Thymus (tissue), 11 donors: ENCODE data around the gene IRF4. TPM values are rescaled to one million over a fixed set of nuclear protein-coding genes. Genes with fewer than 3 reads are reported as not detected.

Experiments used
- DNase-seq, 9 donors: peaks; one replicate each; pipeline ENCODE4 v3.0.0-alpha.2; 2013; ENCODE audit warnings: low spot score in 9 of 9, low read depth in 6 of 9, missing footprints in 1 of 9
- H3K27ac ChIP-seq, 2 donors: one replicate each; pipeline ENCODE4 v1.5.1; 2013; ENCODE audit warnings: control low read depth in 1 of 2, low read depth in 1 of 2, low read length in 1 of 2, mild to moderate bottlenecking in 1 of 2, moderate library complexity in 1 of 2
- H3K27me3 ChIP-seq, 2 donors: one replicate each; pipeline ENCODE4 v1.5.1; 2013; ENCODE audit warnings: low read length in 1 of 2; ENCODE audit not compliant: control insufficient read depth in 2 of 2, insufficient read depth in 1 of 2
- H3K36me3 ChIP-seq, 2 donors: one replicate each; pipeline ENCODE4 v1.5.1; 2013; ENCODE audit warnings: low read length in 1 of 2, mild to moderate bottlenecking in 1 of 2, moderate library complexity in 1 of 2; ENCODE audit not compliant: control insufficient read depth in 2 of 2, insufficient read depth in 2 of 2
- H3K4me1 ChIP-seq, 2 donors: one replicate each; pipeline ENCODE4 v1.5.1; 2013; ENCODE audit warnings: low read length in 2 of 2; ENCODE audit not compliant: control insufficient read depth in 2 of 2, insufficient read depth in 2 of 2
- H3K4me3 ChIP-seq, 2 donors: one replicate each; pipeline ENCODE4 v1.5.1; 2013; ENCODE audit warnings: low read length in 2 of 2, control low read depth in 1 of 2, mild to moderate bottlenecking in 1 of 2
- H3K9me3 ChIP-seq, 2 donors: one replicate each; pipeline ENCODE4 v1.5.1; 2013; ENCODE audit warnings: low read length in 1 of 2, mild to moderate bottlenecking in 1 of 2; ENCODE audit not compliant: control insufficient read depth in 2 of 2, insufficient read depth in 1 of 2
- WGBS: extraction: QIAGEN DNeasy Blood & Tissue Kit; methylation state at CpG from one replicate; pipeline ENCODE4 v1.1.7; 2013; 5-methylcytosine and 5-hydroxymethylcytosine counted together
- polyA plus RNA-seq: library from polyadenylated mRNA; stranded (reverse); fragments of 200-250 nt; gene quantifications from one replicate; pipeline ENCODE4 v1.2.3, GENCODE V29; 2013
- total RNA-seq: library from RNA; stranded (reverse); fragments of 120-200 nt; gene quantifications from one replicate; pipeline ENCODE4 v1.2.4, GENCODE V29; 2013
- donor health status: healthy.

Gene IRF4
- total and polyA plus RNA-seq, 2 donors = 7.5 to 7.6 TPM

GRCh38 chr6:383856-384255 is 7.7 kb upstream of the IRF4 start:
- Histone ChIP-seq H3K36me3 (no peaks in the 10 kb centered on the region), H3K4me1 (no peaks in the 10 kb centered on the region), H3K27me3 (peaks cover 7 to 65% of the 10 kb centered on the region in 2 donors), H3K9me3 (peaks cover 0 to 16% of the 10 kb centered on the region in 2 donors), H3K27ac (no peak overlapping the region), H3K4me3 (no peak overlapping the region)
- WGBS = 95% methylated on average over 3 of the region's 3 CpGs
- DNase-seq = no peak

- H3K27me3 ChIP-seq = peaks cover 15 to 68% of the 10 kb centered on the region in 2 donors
These were observed 6.7 kb upstream of the IRF4 start for GRCh38 chr6:384898-385297.

DNA sequence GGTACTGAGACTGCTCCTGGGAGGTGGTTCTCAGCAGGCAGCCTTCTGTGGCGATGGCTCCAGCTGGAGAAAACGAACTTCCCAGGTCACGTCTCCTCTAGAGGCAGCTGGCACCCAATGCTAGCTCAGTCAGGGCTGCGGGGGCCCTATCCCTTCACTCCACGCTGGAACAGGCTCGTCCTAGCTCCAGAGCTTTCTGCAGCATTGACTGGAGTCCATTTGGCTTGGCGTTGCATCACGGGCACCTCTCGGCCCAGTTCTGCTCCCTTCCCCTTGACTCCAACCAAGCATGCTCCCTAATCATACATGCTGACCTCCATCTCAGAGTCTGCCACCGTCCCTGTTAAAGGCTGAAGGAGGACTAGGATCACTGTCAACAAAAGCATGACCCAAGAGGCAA is 5.9 kb upstream of the IRF4 start:
- Histone ChIP-seq H3K27me3 (peaks cover 19 to 69% of the 10 kb centered on the region in 2 donors), H3K9me3 (peaks cover 0 to 5% of the 10 kb centered on the region in 2 donors), H3K27ac (no peak overlapping the region), H3K4me3 (no peak overlapping the region), H3K4me1 (no peaks in the 10 kb centered on the region), H3K36me3 (no peaks in the 10 kb centered on the region)
- 96% methylated on average over 10 of the region's 10 CpGs for WGBS
- no peak for DNase-seq

More at GRCh38 chr6:384898-385297, 6.7 kb upstream of the IRF4 start:
- WGBS = 96% methylated on average over 6 of the region's 6 CpGs
- no peak overlapping the region for H3K27ac ChIP-seq
- no peak for DNase-seq
- peaks cover 0 to 6% of the 10 kb centered on the region in 2 donors for H3K9me3 ChIP-seq
- H3K4me3 ChIP-seq = no peak overlapping the region
- no peaks in the 10 kb centered on the region for H3K4me1 ChIP-seq
- no peaks in the 10 kb centered on the region for H3K36me3 ChIP-seq

- H3K9me3 ChIP-seq = peaks cover 0 to 5% of the 10 kb centered on the region in 2 donors
- peaks cover 26 to 78% of the 10 kb centered on the region in 2 donors for H3K27me3 ChIP-seq
- DNase-seq = no peak
- 97% methylated on average over 18 of the region's 18 CpGs for WGBS
- no peak overlapping the region for H3K4me3 ChIP-seq
- no peaks in the 10 kb centered on the region for H3K36me3 ChIP-seq
- peaks cover 0 to 4% of the 10 kb centered on the region in 2 donors for H3K4me1 ChIP-seq
- H3K27ac ChIP-seq = no peak overlapping the region
These were observed 4.8 kb upstream of the IRF4 start for GRCh38 chr6:386688-387266.

DNA sequence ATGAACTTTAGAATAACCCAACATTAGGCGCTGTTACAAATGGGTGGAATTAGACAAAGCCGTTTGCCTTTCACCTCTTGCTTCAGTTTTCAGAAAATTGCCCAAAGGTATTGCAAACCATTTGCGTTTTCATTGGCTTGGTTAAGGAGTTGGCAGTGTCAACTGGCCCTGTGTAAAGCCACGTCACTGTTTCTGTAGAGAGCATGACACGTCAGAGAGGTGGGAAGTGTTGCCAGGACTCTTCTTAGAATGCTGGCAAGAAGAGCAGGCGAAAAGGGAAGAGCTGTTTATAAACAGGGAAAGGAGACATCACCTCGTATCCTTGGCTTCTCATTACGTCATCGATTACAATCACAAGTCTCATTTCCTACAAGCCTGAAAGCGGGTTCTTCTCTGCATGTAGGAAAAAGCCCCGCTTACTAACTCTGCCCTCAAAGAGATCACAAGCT is 4.2 kb upstream of the IRF4 start:
- DNase-seq = no peak
- Histone ChIP-seq H3K4me1 (peaks cover 0 to 4% of the 10 kb centered on the region in 2 donors), H3K27me3 (peaks cover 32 to 79% of the 10 kb centered on the region in 2 donors)

DNA sequence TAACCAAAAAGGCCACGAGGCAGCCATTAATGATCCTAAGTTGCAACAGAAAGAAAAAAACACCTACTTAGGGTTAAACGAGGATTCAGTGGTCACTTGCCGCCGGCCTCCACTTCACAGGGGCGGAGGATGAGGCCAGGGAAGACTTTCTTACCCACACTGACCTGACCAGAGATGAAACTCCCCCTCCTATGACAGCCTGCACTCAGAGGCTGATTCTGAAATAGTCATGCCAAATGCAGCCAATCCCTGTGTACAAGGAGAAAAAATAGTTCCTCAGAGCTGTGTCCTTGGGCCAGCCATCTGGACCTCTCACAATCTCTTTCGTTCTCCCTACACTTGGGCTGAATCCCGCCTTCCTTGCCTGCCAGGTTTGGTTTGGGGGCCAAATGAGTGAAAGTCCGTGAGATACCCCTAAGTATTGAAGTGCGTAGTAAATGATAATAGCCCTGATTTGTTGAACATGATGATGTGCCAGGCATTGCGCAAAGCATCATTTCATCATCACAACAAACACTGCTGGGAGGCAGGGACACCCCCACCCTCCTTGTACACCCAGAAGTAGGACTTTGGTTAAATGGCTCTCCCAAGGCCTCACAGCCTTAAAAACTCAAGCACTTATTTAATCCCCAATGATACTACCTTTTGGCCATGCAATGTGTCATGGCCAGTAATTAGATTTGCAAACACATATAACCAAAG is 3.2 kb upstream of the IRF4 start:
- H3K9me3 ChIP-seq = no peaks in the 10 kb centered on the region
- no peak for DNase-seq
- no peaks in the 10 kb centered on the region for H3K36me3 ChIP-seq
- H3K4me3 ChIP-seq = no peak overlapping the region
- 92% methylated on average over 10 of the region's 10 CpGs for WGBS
- H3K27me3 ChIP-seq = peaks cover 42 to 86% of the 10 kb centered on the region in 2 donors
- peaks cover 0 to 4% of the 10 kb centered on the region in 2 donors for H3K4me1 ChIP-seq
- H3K27ac ChIP-seq = no peak overlapping the region

More for the DNA sequence above, 4.2 kb upstream of the IRF4 start:
- 89% methylated on average over 11 of the region's 11 CpGs for WGBS
- H3K9me3 ChIP-seq = no peaks in the 10 kb centered on the region
- no peak overlapping the region for H3K27ac ChIP-seq
- no peak overlapping the region for H3K4me3 ChIP-seq
- H3K36me3 ChIP-seq = no peaks in the 10 kb centered on the region

GRCh38 chr6:389143-389542 is 2.4 kb upstream of the IRF4 start:
- H3K27me3 ChIP-seq = peaks cover 50 to 92% of the 10 kb centered on the region in 2 donors

DNA sequence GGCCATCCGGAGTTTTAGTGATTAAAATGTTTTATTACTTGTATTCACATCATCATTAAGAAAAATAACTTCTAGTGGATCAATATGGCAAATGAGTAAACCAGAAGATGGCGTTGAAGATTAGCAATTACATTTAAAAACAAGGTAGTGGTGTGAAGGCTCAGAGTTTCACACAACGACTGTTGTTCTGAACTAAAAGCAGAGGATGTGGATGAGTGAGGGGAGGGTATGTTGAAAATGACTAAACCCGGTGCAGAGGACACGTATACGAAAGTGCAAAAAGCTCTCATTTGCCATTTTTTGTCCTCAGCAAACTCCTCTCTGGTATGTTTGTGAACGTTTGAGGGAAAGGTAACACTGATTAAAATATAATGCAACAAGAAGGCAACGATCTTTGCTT is 1.9 kb upstream of the IRF4 start:
- peaks cover 0 to 10% of the 10 kb centered on the region in 2 donors for H3K4me1 ChIP-seq
- peaks cover 54 to 92% of the 10 kb centered on the region in 2 donors for H3K27me3 ChIP-seq
- no peak overlapping the region for H3K4me3 ChIP-seq
- no peaks in the 10 kb centered on the region for H3K36me3 ChIP-seq
- no peaks in the 10 kb centered on the region for H3K9me3 ChIP-seq
- WGBS = 56% methylated on average over 8 of the region's 8 CpGs
- peak in 1 of 9 donors; percentile 47 for DNase-seq
- H3K27ac ChIP-seq = no peak overlapping the region

More at GRCh38 chr6:389143-389542, 2.4 kb upstream of the IRF4 start:
- Histone ChIP-seq H3K4me1 (peaks cover 0 to 10% of the 10 kb centered on the region in 2 donors), H3K4me3 (no peak overlapping the region), H3K36me3 (no peaks in the 10 kb centered on the region), H3K27ac (no peak overlapping the region), H3K9me3 (no peaks in the 10 kb centered on the region)
- 90% methylated on average over 7 of the region's 7 CpGs for WGBS
- DNase-seq = no peak

GRCh38 chr6:390914-391558 is 516 bp upstream of the IRF4 start:
- H3K9me3 ChIP-seq = no peaks in the 10 kb centered on the region
- DNase-seq = no peak
- peak overlapping the region; percentile 13 to 47 for H3K4me3 ChIP-seq
- H3K4me1 ChIP-seq = peaks cover 0 to 10% of the 10 kb centered on the region in 2 donors
- WGBS = 2% methylated on average over 44 of the region's 44 CpGs
- H3K27me3 ChIP-seq = peaks cover 60 to 93% of the 10 kb centered on the region in 2 donors
- no peaks in the 10 kb centered on the region for H3K36me3 ChIP-seq
- H3K27ac ChIP-seq = peak overlapping the region in 1 of 2 donors; percentile 11
